ENCODE measurements around the gene PLK2.

The PLK2 gene

GRCh38 chr5:58460002-58460731, at the start of gene PLK2:
Gene PLK2 (minus strand): TSS chr5:58460086. CDS start chr5:58459959, 127 bp downstream.
- DNase-seq (ENCODE audit: low spot score): peak; percentile 72
- no peak for FAIRE-seq

- FAIRE-seq (no peak), DNase-seq (ENCODE audit: low spot score) (no peak)
Observed at GRCh38 chr5:58507715-58508114, 47.8 kb upstream of the PLK2 start.

GRCh38 chr5:58505971-58506640, 46.2 kb upstream of the PLK2 start:
- DNase-seq (ENCODE audit: low spot score) (no peak), FAIRE-seq (no peak)

- DNase-seq (ENCODE audit: low spot score) (no peak), FAIRE-seq (no peak)
Observed at GRCh38 chr5:58505502-58505901, 45.6 kb upstream of the PLK2 start.

- FAIRE-seq: no peak
Observed at GRCh38 chr5:58504766-58505165, 44.9 kb upstream of the PLK2 start.

GRCh38 chr5:58503390-58504046, 43.6 kb upstream of the PLK2 start:
- FAIRE-seq (no peak), DNase-seq (ENCODE audit: low spot score) (no peak)

More at GRCh38 chr5:58504766-58505165, 44.9 kb upstream of the PLK2 start:
- no peak for DNase-seq (ENCODE audit: low spot score)

- FAIRE-seq (no peak), DNase-seq (ENCODE audit: low spot score) (no peak)
Observed at GRCh38 chr5:58501778-58502417, 42.0 kb upstream of the PLK2 start.

- DNase-seq (ENCODE audit: low spot score): no peak
- no peak for FAIRE-seq
Observed at GRCh38 chr5:58499941-58500340, 40.1 kb upstream of the PLK2 start.

GRCh38 chr5:58499231-58499630, 39.3 kb upstream of the PLK2 start:
- FAIRE-seq: no peak
- no peak for DNase-seq (ENCODE audit: low spot score)

GRCh38 chr5:58498340-58498942, 38.6 kb upstream of the PLK2 start:
- FAIRE-seq (no peak), DNase-seq (ENCODE audit: low spot score) (no peak)

GRCh38 chr5:58497921-58498320, 38.0 kb upstream of the PLK2 start:
- FAIRE-seq (no peak), DNase-seq (ENCODE audit: low spot score) (no peak)

- DNase-seq (ENCODE audit: low spot score): no peak
- no peak for FAIRE-seq
Observed at GRCh38 chr5:58497386-58497785, 37.5 kb upstream of the PLK2 start.

- FAIRE-seq (no peak), DNase-seq (ENCODE audit: low spot score) (no peak)
Observed at GRCh38 chr5:58496488-58496887, 36.6 kb upstream of the PLK2 start.

- no peak for FAIRE-seq
- no peak for DNase-seq (ENCODE audit: low spot score)
Observed at GRCh38 chr5:58493141-58493540, 33.3 kb upstream of the PLK2 start.

- FAIRE-seq (no peak), DNase-seq (ENCODE audit: low spot score) (no peak)
Observed at GRCh38 chr5:58491216-58491892, 31.5 kb upstream of the PLK2 start, which contains the start of gene GAPT. Gene GAPT (plus strand): TSS chr5:58491435. CDS start chr5:58494537, 3,102 bp downstream.

GRCh38 chr5:58490402-58491050, 30.6 kb upstream of the PLK2 start:
- FAIRE-seq: no peak

GRCh38 chr5:58486290-58486689, 26.4 kb upstream of the PLK2 start:
- DNase-seq (ENCODE audit: low spot score) (no peak), FAIRE-seq (no peak)

More at GRCh38 chr5:58490402-58491050, 30.6 kb upstream of the PLK2 start:
- no peak for DNase-seq (ENCODE audit: low spot score)

GRCh38 chr5:58484505-58484904, 24.6 kb upstream of the PLK2 start:
- DNase-seq (ENCODE audit: low spot score) (no peak), FAIRE-seq (no peak)

- DNase-seq (ENCODE audit: low spot score) (no peak), FAIRE-seq (no peak)
Observed at GRCh38 chr5:58482536-58482935, 22.6 kb upstream of the PLK2 start.

GRCh38 chr5:58481828-58482227, 21.9 kb upstream of the PLK2 start:
- no peak for DNase-seq (ENCODE audit: low spot score)
- no peak for FAIRE-seq

All from RCC 7860 (cell line).